ENCODE results near the gene MECR.

MECR gene

GRCh38 chr1:29197993-29198392 is 32.7 kb downstream of the MECR start:
- DNase-seq (ENCODE audit: low read depth, low spot score): no peak
- TF ChIP-seq CTCF (IDR thresholded peaks at IDR 0.05; ENCODE audit: low read depth, low read length): no peak
- no peak overlapping the region for H3K4me3 ChIP-seq (ENCODE audit: low read depth, low read length)
- in situ Hi-C loops (cut with HindIII; ENCODE audit: low sequenced_read_pairs): no loop called here

GRCh38 chr1:29197590-29197924 is 33.2 kb downstream of the MECR start:
- H3K4me3 ChIP-seq (ENCODE audit: low read depth, low read length): no peak overlapping the region
- in situ Hi-C loops (cut with HindIII; ENCODE audit: low sequenced_read_pairs): no loop called here
- DNase-seq (ENCODE audit: low read depth, low spot score): peak; percentile 59
- TF ChIP-seq CTCF (IDR thresholded peaks at IDR 0.05; ENCODE audit: low read depth, low read length): peak; percentile 60

GRCh38 chr1:29196863-29197589 is 33.7 kb downstream of the MECR start:
- no peak for TF ChIP-seq CTCF (IDR thresholded peaks at IDR 0.05; ENCODE audit: low read depth, low read length)
- peak; percentile 85 for DNase-seq (ENCODE audit: low read depth, low spot score)
- H3K4me3 ChIP-seq (ENCODE audit: low read depth, low read length): no peak overlapping the region
- in situ Hi-C loops (cut with HindIII; ENCODE audit: low sequenced_read_pairs): no loop called here

GRCh38 chr1:29195881-29196291 is 34.8 kb downstream of the MECR start:
- in situ Hi-C loops (cut with HindIII; ENCODE audit: low sequenced_read_pairs): no loop called here
- TF ChIP-seq CTCF (IDR thresholded peaks at IDR 0.05; ENCODE audit: low read depth, low read length): no peak
- peak; percentile 39 for DNase-seq (ENCODE audit: low read depth, low spot score)
- H3K4me3 ChIP-seq (ENCODE audit: low read depth, low read length): no peak overlapping the region

GRCh38 chr1:29193879-29194455 is 36.8 kb downstream of the MECR start:
- in situ Hi-C loops (cut with HindIII; ENCODE audit: low sequenced_read_pairs): no loop called here
- DNase-seq (ENCODE audit: low read depth, low spot score): no peak
- H3K4me3 ChIP-seq (ENCODE audit: low read depth, low read length): no peak overlapping the region
- no peak for TF ChIP-seq CTCF (IDR thresholded peaks at IDR 0.05; ENCODE audit: low read depth, low read length)

GRCh38 chr1:29190718-29191117 is 40.0 kb downstream of the MECR start:
- H3K4me3 ChIP-seq (ENCODE audit: low read depth, low read length): no peak overlapping the region
- DNase-seq (ENCODE audit: low read depth, low spot score): no peak
- no peak for TF ChIP-seq CTCF (IDR thresholded peaks at IDR 0.05; ENCODE audit: low read depth, low read length)
- in situ Hi-C loops (cut with HindIII; ENCODE audit: low sequenced_read_pairs): no loop called here
